CD4-positive, alpha-beta memory T cell (primary cell): ENCODE data around the gene SPATA4. TPM values are rescaled to one million over a fixed set of nuclear protein-coding genes. Genes with fewer than 3 reads are reported as not detected.

Experiments used
- CTCF ChIA-PET: fragments of 350-600 bp; sonication (Branson Sonifier 250); formaldehyde crosslinking; loops from one replicate; lab custom pipeline; 2021; ENCODE audit warnings: inconsistent platforms; ENCODE audit not compliant: partially characterized antibody; lab: Charles Lee
- POLR2A ChIA-PET: fragments of 350-600 bp; sonication (Branson Sonifier 250); formaldehyde crosslinking; loops from one replicate; lab custom pipeline; 2021; ENCODE audit not compliant: partially characterized antibody; lab: Charles Lee
- DNase-seq, 5 donors: peaks; one replicate each; pipeline versions ENCODE4 v3.0.0 to v3.0.0-alpha.2; 2020 to 2022; ENCODE audit warnings: mixed read lengths in 1 of 5
- H3K27ac ChIP-seq: one replicate; pipeline ENCODE4 v1.7.0; 2013; ENCODE audit warnings: low read depth, low read length
- H3K27me3 ChIP-seq: 2 replicates; pipeline ENCODE4 v1.7.0; 2013; ENCODE audit warnings: mild to moderate bottlenecking, low read length, moderate library complexity; ENCODE audit not compliant: insufficient read depth
- H3K36me3 ChIP-seq: 2 replicates; pipeline ENCODE4 v1.7.0; 2013; ENCODE audit warnings: mild to moderate bottlenecking, low read length, moderate library complexity; ENCODE audit not compliant: insufficient read depth
- H3K4me1 ChIP-seq: 2 replicates; pipeline ENCODE4 v1.7.0; 2013; ENCODE audit warnings: mild to moderate bottlenecking, low read length, moderate library complexity; ENCODE audit not compliant: insufficient read depth
- H3K4me3 ChIP-seq, 2 donors: one replicate each; pipeline ENCODE4 v1.7.0; 2013; ENCODE audit warnings: low read length in 2 of 2, mild to moderate bottlenecking in 1 of 2
- H3K9me3 ChIP-seq, 2 donors: one replicate each; pipeline ENCODE4 v1.7.0; 2013; ENCODE audit warnings: low read length in 2 of 2, control low read depth in 1 of 2; ENCODE audit not compliant: control insufficient read depth in 1 of 2
- H3K27ac Mint-ChIP-seq, 7 donors: one replicate each; pipeline ENCODE4 v1.8.0; 2020 to 2021; ENCODE audit warnings: mixed read lengths in 7 of 7, mild to moderate bottlenecking in 6 of 7, inconsistent platforms in 3 of 7, moderate library complexity in 3 of 7
- H3K27me3 Mint-ChIP-seq, 2 donors: one replicate each; pipeline ENCODE4 v1.8.0; 2020 to 2021; ENCODE audit warnings: mixed read lengths in 2 of 2
- H3K36me3 Mint-ChIP-seq, 2 donors: one replicate each; pipeline ENCODE4 v1.8.0; 2020 to 2021; ENCODE audit warnings: mixed read lengths in 2 of 2, inconsistent platforms in 1 of 2, mild to moderate bottlenecking in 1 of 2
- H3K4me1 Mint-ChIP-seq, 4 donors: one replicate each; pipeline ENCODE4 v1.8.0; 2020 to 2021; ENCODE audit warnings: mixed read lengths in 4 of 4, mild to moderate bottlenecking in 1 of 4
- H3K4me3 Mint-ChIP-seq, 8 donors: one replicate each; pipeline ENCODE4 v1.8.0; 2020 to 2021; ENCODE audit warnings: mixed read lengths in 8 of 8, mild to moderate bottlenecking in 7 of 8, moderate library complexity in 6 of 8, inconsistent platforms in 3 of 8
- H3K9me3 Mint-ChIP-seq, 8 donors: one replicate each; pipeline ENCODE4 v1.8.0; 2020 to 2021; ENCODE audit warnings: mixed read lengths in 8 of 8, mild to moderate bottlenecking in 5 of 8, inconsistent platforms in 3 of 8, moderate library complexity in 1 of 8
- intact Hi-C: fragments of 100-400 bp; cut with micrococcal nuclease; formaldehyde crosslinking; loops from one replicate; pipeline ENCODE4 v1.15.1; 2023
- polyA plus RNA-seq, 2 donors: library from polyadenylated mRNA; unstranded; fragments of 300-500 nt; fragmentation: Illumina TruSeq; gene quantifications; one replicate each; pipeline ENCODE4 v1.2.3, GENCODE V29; 2021
- total RNA-seq, 2 experiments: library from RNA; stranded (reverse); gene quantifications; one replicate each; pipeline ENCODE4 v1.2.3, GENCODE V29; 2021

Gene SPATA4
- total and polyA plus RNA-seq, 4 experiments from 2014 or later: not detected

- no peaks in the 10 kb centered on the region for H3K36me3 ChIP-seq
- H3K27ac ChIP-seq: no peak overlapping the region
- H3K27me3 ChIP-seq: peaks cover 13% of the 10 kb centered on the region
- no peaks in the 10 kb centered on the region for H3K9me3 ChIP-seq
- ChIA-PET CTCF (no interaction called here), POLR2A (no interaction called here)
- H3K4me3 ChIP-seq: no peak overlapping the region
- Mint-ChIP-seq H3K36me3 (peaks cover 0 to 5% of the 10 kb centered on the region in 2 donors), H3K27ac (no peak overlapping the region), H3K4me3 (no peak overlapping the region), H3K4me1 (peaks cover 5 to 12% (median 10%) of the 10 kb centered on the region in 4 donors), H3K27me3 (peaks cover 22 to 45% of the 10 kb centered on the region in 2 donors), H3K9me3 (no peaks in the 10 kb centered on the region)
- intact Hi-C loops: loop anchor here (10.0 kb wide), 1 partner anchor 1253 kb away; the partner anchor contains the start of gene AGA
- no peak for DNase-seq
- peaks cover 13% of the 10 kb centered on the region for H3K4me1 ChIP-seq
Measured at GRCh38 chr4:176191974-176192373, 3.4 kb downstream of the SPATA4 start.

GRCh38 chr4:176189891-176190795, 5.2 kb downstream of the SPATA4 start:
- H3K4me3 Mint-ChIP-seq: no peak overlapping the region
- POLR2A ChIA-PET: no interaction called here
- CTCF ChIA-PET: no interaction called here
- H3K27ac Mint-ChIP-seq: no peak overlapping the region
- H3K36me3 Mint-ChIP-seq: no peaks in the 10 kb centered on the region
- H3K4me3 ChIP-seq: no peak overlapping the region
- peaks cover 6% of the 10 kb centered on the region for H3K4me1 ChIP-seq
- H3K27ac ChIP-seq: no peak overlapping the region
- H3K27me3 Mint-ChIP-seq: peaks cover 26 to 50% of the 10 kb centered on the region in 2 donors
- no peaks in the 10 kb centered on the region for H3K36me3 ChIP-seq
- no peaks in the 10 kb centered on the region for H3K9me3 Mint-ChIP-seq
- no peaks in the 10 kb centered on the region for H3K9me3 ChIP-seq
- peaks cover 0 to 4% (median 2%) of the 10 kb centered on the region in 4 donors for H3K4me1 Mint-ChIP-seq
- intact Hi-C loops: loop anchor here (10.0 kb wide), 1 partner anchor 1255 kb away; the partner anchor contains the start of gene AGA
- H3K27me3 ChIP-seq: peaks cover 13% of the 10 kb centered on the region
- no peak for DNase-seq

- Histone ChIP-seq H3K4me3 (no peak overlapping the region), H3K27me3 (peaks cover 5% of the 10 kb centered on the region), H3K4me1 (no peaks in the 10 kb centered on the region), H3K27ac (no peak overlapping the region), H3K36me3 (no peaks in the 10 kb centered on the region), H3K9me3 (no peaks in the 10 kb centered on the region)
- DNase-seq: no peak
- ChIA-PET POLR2A (no interaction called here), CTCF (no interaction called here)
- Mint-ChIP-seq H3K27me3 (peaks cover 27 to 45% of the 10 kb centered on the region in 2 donors), H3K4me1 (no peaks in the 10 kb centered on the region), H3K4me3 (no peak overlapping the region), H3K27ac (no peak overlapping the region), H3K9me3 (no peaks in the 10 kb centered on the region), H3K36me3 (no peaks in the 10 kb centered on the region)
- intact Hi-C loops: no loop called here
Measured at GRCh38 chr4:176188654-176189053, 6.7 kb downstream of the SPATA4 start.

GRCh38 chr4:176187624-176188023, 7.8 kb downstream of the SPATA4 start:
- no peaks in the 10 kb centered on the region for H3K36me3 Mint-ChIP-seq
- CTCF ChIA-PET: no interaction called here

DNA sequence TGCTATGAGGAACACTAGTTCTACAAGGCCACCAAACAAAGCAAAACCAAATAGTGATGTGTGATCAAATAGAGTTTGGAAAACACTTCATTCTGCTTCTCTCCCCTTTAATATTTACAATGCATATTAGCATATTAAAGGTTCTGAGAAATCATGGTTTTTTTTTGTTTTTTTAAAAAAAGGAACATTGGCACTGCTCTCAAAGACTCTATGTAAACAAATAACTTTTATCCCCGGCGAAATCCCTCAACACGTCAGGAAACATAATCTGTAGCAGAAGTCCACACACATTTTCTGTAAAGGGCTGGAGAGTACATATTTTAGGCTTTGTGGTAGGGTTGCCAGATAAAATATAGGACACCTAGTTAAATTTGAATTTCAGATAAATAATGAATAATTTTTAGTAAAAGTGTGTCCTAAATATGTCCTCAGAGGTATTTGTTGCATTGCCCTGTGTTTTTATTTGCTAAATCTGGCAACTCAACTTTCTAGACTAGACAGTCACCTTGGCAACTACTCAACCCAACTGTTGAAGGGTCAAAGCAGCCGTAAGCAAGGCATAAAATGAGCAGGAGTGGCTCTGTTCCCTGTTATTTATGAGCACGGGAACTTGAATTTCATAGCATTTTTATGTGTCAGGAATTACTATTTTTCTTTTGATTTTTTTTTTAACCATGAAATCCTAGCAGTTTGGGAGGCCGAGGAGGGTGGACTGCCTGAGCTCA, 8.6 kb downstream of the SPATA4 start:
- no peaks in the 10 kb centered on the region for H3K4me1 Mint-ChIP-seq
- H3K9me3 Mint-ChIP-seq: no peaks in the 10 kb centered on the region
- H3K9me3 ChIP-seq: no peaks in the 10 kb centered on the region
- H3K4me3 Mint-ChIP-seq: no peak overlapping the region
- no peaks in the 10 kb centered on the region for H3K4me1 ChIP-seq
- no peak overlapping the region for H3K4me3 ChIP-seq
- H3K27ac ChIP-seq: no peak overlapping the region
- H3K27ac Mint-ChIP-seq: no peak overlapping the region
- intact Hi-C loops: no loop called here
- ChIA-PET POLR2A (no interaction called here), CTCF (no interaction called here)
- peaks cover 3% of the 10 kb centered on the region for H3K27me3 ChIP-seq
- no peaks in the 10 kb centered on the region for H3K36me3 Mint-ChIP-seq
- peaks cover 20 to 37% of the 10 kb centered on the region in 2 donors for H3K27me3 Mint-ChIP-seq
- no peak for DNase-seq
- H3K36me3 ChIP-seq: no peaks in the 10 kb centered on the region

More at GRCh38 chr4:176187624-176188023, 7.8 kb downstream of the SPATA4 start:
- H3K27me3 Mint-ChIP-seq: peaks cover 24 to 45% of the 10 kb centered on the region in 2 donors
- intact Hi-C loops: no loop called here
- DNase-seq: no peak
- no peak overlapping the region for H3K4me3 ChIP-seq
- POLR2A ChIA-PET: no interaction called here
- no peaks in the 10 kb centered on the region for H3K4me1 Mint-ChIP-seq
- H3K4me3 Mint-ChIP-seq: no peak overlapping the region
- H3K27me3 ChIP-seq: peaks cover 3% of the 10 kb centered on the region
- no peaks in the 10 kb centered on the region for H3K9me3 Mint-ChIP-seq
- no peaks in the 10 kb centered on the region for H3K9me3 ChIP-seq
- H3K27ac ChIP-seq: no peak overlapping the region
- no peaks in the 10 kb centered on the region for H3K36me3 ChIP-seq
- no peaks in the 10 kb centered on the region for H3K4me1 ChIP-seq
- H3K27ac Mint-ChIP-seq: no peak overlapping the region

DNA sequence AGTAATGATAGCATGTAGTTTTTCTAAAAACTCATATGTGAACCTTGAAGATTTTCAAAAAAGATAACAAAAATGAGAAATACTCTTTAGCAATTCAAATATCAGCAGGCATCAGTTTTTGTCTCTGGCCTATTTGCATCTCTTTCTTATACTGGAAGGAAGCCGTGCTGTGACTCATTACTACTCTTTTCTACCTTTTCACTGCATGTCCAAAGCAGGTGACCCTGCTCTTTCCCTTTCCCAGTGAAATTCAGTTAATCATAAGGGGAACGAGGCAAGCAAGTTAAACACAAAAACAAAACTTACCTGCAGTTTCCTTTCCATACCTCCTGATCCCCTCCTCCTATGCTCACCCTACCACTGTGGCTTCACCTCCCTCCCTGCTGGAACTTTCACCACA, 9.3 kb downstream of the SPATA4 start:
- no peaks in the 10 kb centered on the region for H3K4me1 ChIP-seq
- no peaks in the 10 kb centered on the region for H3K36me3 ChIP-seq
- ChIA-PET POLR2A (no interaction called here), CTCF (no interaction called here)
- Mint-ChIP-seq H3K4me1 (no peaks in the 10 kb centered on the region), H3K36me3 (no peaks in the 10 kb centered on the region), H3K27ac (no peak overlapping the region), H3K4me3 (no peak overlapping the region), H3K27me3 (peaks cover 17 to 37% of the 10 kb centered on the region in 2 donors), H3K9me3 (no peaks in the 10 kb centered on the region)
- no peak overlapping the region for H3K27ac ChIP-seq
- H3K27me3 ChIP-seq: peaks cover 3% of the 10 kb centered on the region
- H3K9me3 ChIP-seq: no peaks in the 10 kb centered on the region
- no peak for DNase-seq
- intact Hi-C loops: no loop called here
- no peak overlapping the region for H3K4me3 ChIP-seq

- Mint-ChIP-seq H3K27ac (no peak overlapping the region), H3K4me3 (no peak overlapping the region), H3K4me1 (no peaks in the 10 kb centered on the region), H3K9me3 (no peaks in the 10 kb centered on the region), H3K36me3 (no peaks in the 10 kb centered on the region), H3K27me3 (peaks cover 17 to 31% of the 10 kb centered on the region in 2 donors)
- Histone ChIP-seq H3K27ac (no peak overlapping the region), H3K9me3 (no peaks in the 10 kb centered on the region), H3K27me3 (peaks cover 3% of the 10 kb centered on the region), H3K4me3 (no peak overlapping the region), H3K36me3 (no peaks in the 10 kb centered on the region), H3K4me1 (no peaks in the 10 kb centered on the region)
- DNase-seq: no peak
- intact Hi-C loops: no loop called here
- CTCF ChIA-PET: interaction anchor here (0.6 kb wide), 1 partner anchor 17 kb away, joined by 3 read pairs; no protein-coding TSS in a partner anchor
- POLR2A ChIA-PET: no interaction called here
Measured at GRCh38 chr4:176185051-176185450, 10.3 kb downstream of the SPATA4 start.
